Astrocyte (in vitro differentiated cells and primary cell): ENCODE measurements around the gene FAM110A. TPM values are rescaled to one million over a fixed set of nuclear protein-coding genes. Genes with fewer than 3 reads are reported as not detected.

Experiments used
- DNase-seq: peaks from one replicate; pipeline ENCODE4 v3.0.0-alpha.2; 2010; ENCODE audit warnings: low read depth
- FAIRE-seq: peaks from 2 replicates; lab custom pipeline; 2011; peaks lifted over from hg19 to GRCh38; lab: Jason Lieb, UNC
- H2AFZ ChIP-seq: 2 replicates; pipeline ENCODE4 v1.6.0; 2012; ENCODE audit warnings: low read depth, low read length, inconsistent platforms
- H3K27ac ChIP-seq: 2 replicates; pipeline ENCODE4 v1.5.1; 2011; ENCODE audit warnings: low read depth, low read length, inconsistent platforms
- H3K27me3 ChIP-seq: 2 replicates; pipeline ENCODE4 v1.6.0; 2011; ENCODE audit warnings: low read length, inconsistent platforms; ENCODE audit not compliant: insufficient read depth
- H3K36me3 ChIP-seq: 2 replicates; pipeline ENCODE4 v1.5.1; 2011; ENCODE audit warnings: low read length, inconsistent platforms; ENCODE audit not compliant: insufficient read depth
- H3K4me1 ChIP-seq: 2 replicates; pipeline ENCODE4 v1.5.1; 2011; ENCODE audit warnings: low read length, inconsistent platforms; ENCODE audit not compliant: insufficient read depth
- H3K4me2 ChIP-seq: 2 replicates; pipeline ENCODE4 v1.6.0; 2012; ENCODE audit warnings: low read length, inconsistent platforms
- H3K4me3 ChIP-seq: 2 replicates; pipeline ENCODE4 v1.5.1; 2011; ENCODE audit warnings: low read depth, mild to moderate bottlenecking, low read length, inconsistent platforms; ENCODE audit not compliant: insufficient read depth
- H3K79me2 ChIP-seq: 2 replicates; pipeline ENCODE4 v1.6.0; 2012; ENCODE audit warnings: mild to moderate bottlenecking, low read length, inconsistent platforms; ENCODE audit not compliant: insufficient read depth
- H3K9ac ChIP-seq: 2 replicates; pipeline ENCODE4 v1.6.0; 2012; ENCODE audit warnings: mild to moderate bottlenecking, low read length, inconsistent platforms
- H3K9me3 ChIP-seq: 2 replicates; pipeline ENCODE4 v1.5.1; 2012; ENCODE audit warnings: low read depth, mild to moderate bottlenecking, low read length, inconsistent platforms; ENCODE audit not compliant: insufficient read depth
- H4K20me1 ChIP-seq: 2 replicates; pipeline ENCODE4 v1.6.0; 2012; ENCODE audit warnings: low read length, inconsistent platforms; ENCODE audit not compliant: insufficient read depth
- H3K27ac Mint-ChIP-seq: one replicate; pipeline ENCODE4 v1.8.0; 2021; ENCODE audit warnings: mild to moderate bottlenecking, mixed read lengths; ENCODE audit not compliant: unreplicated experiment
- H3K27me3 Mint-ChIP-seq: one replicate; pipeline ENCODE4 v1.8.0; 2021; ENCODE audit warnings: low read depth, mixed read lengths; ENCODE audit not compliant: unreplicated experiment
- H3K36me3 Mint-ChIP-seq: one replicate; pipeline ENCODE4 v1.8.0; 2021; ENCODE audit warnings: low read depth, mixed read lengths; ENCODE audit not compliant: unreplicated experiment
- H3K4me1 Mint-ChIP-seq: one replicate; pipeline ENCODE4 v1.8.0; 2021; ENCODE audit warnings: low read depth, mixed read lengths; ENCODE audit not compliant: unreplicated experiment
- H3K4me3 Mint-ChIP-seq: one replicate; pipeline ENCODE4 v1.8.0; 2021; ENCODE audit warnings: mild to moderate bottlenecking, moderate library complexity, mixed read lengths; ENCODE audit not compliant: unreplicated experiment
- H3K9me3 Mint-ChIP-seq: one replicate; pipeline ENCODE4 v1.8.0; 2021; ENCODE audit warnings: mild to moderate bottlenecking, mixed read lengths; ENCODE audit not compliant: unreplicated experiment
- EZH2 ChIP-seq: IDR thresholded peaks from 2 replicates; pipeline ENCODE4 v1.6.1; 2012; ENCODE audit warnings: mild to moderate bottlenecking, low read length, inconsistent platforms; ENCODE audit not compliant: insufficient read depth
- total RNA-seq: library from RNA; stranded (reverse); gene quantifications from 2 replicates; pipeline ENCODE4 v1.2.1, GENCODE V29; 2021
- TF ChIP-seq, protein P1 (sequence below): IDR thresholded peaks from 2 replicates; pipeline ENCODE4 v1.5.1; 2011; ENCODE audit warnings: low read depth, mild to moderate bottlenecking, inconsistent platforms, low read length, moderate library complexity; ENCODE audit not compliant: insufficient read depth

Gene FAM110A
- total RNA-seq, 1 donor from 2014 or later, result 1.4 TPM

DNA sequence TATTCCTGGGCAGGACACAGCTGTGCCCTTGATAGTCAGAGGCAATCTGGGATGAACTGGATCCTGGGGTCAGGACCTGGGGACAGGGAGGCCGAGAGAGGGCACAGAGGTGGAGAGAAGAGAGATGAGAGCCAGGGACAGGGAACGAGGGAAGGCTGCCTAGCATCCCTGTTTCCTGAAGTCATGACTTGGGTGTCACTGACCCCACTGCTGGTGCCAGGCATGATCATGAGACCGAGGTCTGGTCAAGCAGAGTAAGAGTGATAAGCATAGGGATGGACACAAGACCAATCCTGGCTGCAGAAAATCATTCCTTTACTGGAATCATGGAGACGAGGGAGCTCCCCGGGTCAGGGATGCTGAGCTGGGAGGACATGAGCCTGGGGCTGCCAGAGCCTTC, 36.1 kb downstream of the FAM110A start:
- Mint-ChIP-seq H3K36me3 (no peaks in the 10 kb centered on the region), H3K9me3 (peaks cover 5% of the 10 kb centered on the region), H3K27me3 (peaks cover 64% of the 10 kb centered on the region), H3K4me1 (no peaks in the 10 kb centered on the region), H3K27ac (no peak overlapping the region), H3K4me3 (no peak overlapping the region)
- Histone ChIP-seq H3K79me2 (no peaks in the 10 kb centered on the region), H3K4me2 (no peak overlapping the region), H4K20me1 (no peaks in the 10 kb centered on the region), H3K27ac (no peak overlapping the region), H3K36me3 (no peaks in the 10 kb centered on the region), H3K9me3 (no peaks in the 10 kb centered on the region), H2AFZ (no peak overlapping the region), H3K9ac (no peak overlapping the region), H3K4me3 (no peak overlapping the region), H3K4me1 (no peaks in the 10 kb centered on the region), H3K27me3 (peaks cover 2% of the 10 kb centered on the region)
- DNase-seq, result no peak
- no peak for FAIRE-seq
- no peak for TF ChIP-seq EZH2
- TF ChIP-seq, protein P1, sequence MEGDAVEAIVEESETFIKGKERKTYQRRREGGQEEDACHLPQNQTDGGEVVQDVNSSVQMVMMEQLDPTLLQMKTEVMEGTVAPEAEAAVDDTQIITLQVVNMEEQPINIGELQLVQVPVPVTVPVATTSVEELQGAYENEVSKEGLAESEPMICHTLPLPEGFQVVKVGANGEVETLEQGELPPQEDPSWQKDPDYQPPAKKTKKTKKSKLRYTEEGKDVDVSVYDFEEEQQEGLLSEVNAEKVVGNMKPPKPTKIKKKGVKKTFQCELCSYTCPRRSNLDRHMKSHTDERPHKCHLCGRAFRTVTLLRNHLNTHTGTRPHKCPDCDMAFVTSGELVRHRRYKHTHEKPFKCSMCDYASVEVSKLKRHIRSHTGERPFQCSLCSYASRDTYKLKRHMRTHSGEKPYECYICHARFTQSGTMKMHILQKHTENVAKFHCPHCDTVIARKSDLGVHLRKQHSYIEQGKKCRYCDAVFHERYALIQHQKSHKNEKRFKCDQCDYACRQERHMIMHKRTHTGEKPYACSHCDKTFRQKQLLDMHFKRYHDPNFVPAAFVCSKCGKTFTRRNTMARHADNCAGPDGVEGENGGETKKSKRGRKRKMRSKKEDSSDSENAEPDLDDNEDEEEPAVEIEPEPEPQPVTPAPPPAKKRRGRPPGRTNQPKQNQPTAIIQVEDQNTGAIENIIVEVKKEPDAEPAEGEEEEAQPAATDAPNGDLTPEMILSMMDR, result no peak

DNA sequence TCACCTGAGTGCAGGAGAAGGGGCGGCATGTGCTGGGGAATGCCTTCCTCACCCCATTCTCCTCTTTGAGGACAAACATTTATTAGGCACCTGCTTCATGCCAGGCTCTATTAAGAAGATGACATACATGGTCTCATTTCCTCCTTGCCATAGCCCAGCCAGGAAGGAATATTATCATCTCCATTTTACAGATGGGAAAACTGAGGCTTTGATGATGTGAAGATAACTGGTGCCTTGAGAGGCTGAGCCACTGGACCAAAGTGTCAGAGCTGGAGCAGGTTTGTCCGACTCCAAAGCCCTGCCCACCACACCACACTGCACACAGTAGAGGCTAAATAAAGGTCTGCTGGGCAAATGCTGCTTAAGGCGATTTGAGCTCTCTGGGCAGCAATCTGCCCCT, 37.2 kb downstream of the FAM110A start:
- no peaks in the 10 kb centered on the region for H4K20me1 ChIP-seq
- H3K9ac ChIP-seq, result no peak overlapping the region
- peaks cover 63% of the 10 kb centered on the region for H3K27me3 Mint-ChIP-seq
- FAIRE-seq, result no peak
- H3K27ac Mint-ChIP-seq, result no peak overlapping the region
- peaks cover 2% of the 10 kb centered on the region for H3K27me3 ChIP-seq
- H3K4me3 Mint-ChIP-seq, result no peak overlapping the region
- no peaks in the 10 kb centered on the region for H3K4me1 ChIP-seq
- peaks cover 2% of the 10 kb centered on the region for H3K9me3 Mint-ChIP-seq
- no peaks in the 10 kb centered on the region for H3K79me2 ChIP-seq
- no peak overlapping the region for H2AFZ ChIP-seq
- TF ChIP-seq, protein P1, result no peak
- no peak for TF ChIP-seq EZH2
- H3K36me3 ChIP-seq, result no peaks in the 10 kb centered on the region
- H3K4me3 ChIP-seq, result no peak overlapping the region
- H3K36me3 Mint-ChIP-seq, result no peaks in the 10 kb centered on the region
- H3K4me2 ChIP-seq, result no peak overlapping the region
- no peak for DNase-seq
- H3K4me1 Mint-ChIP-seq, result no peaks in the 10 kb centered on the region
- H3K27ac ChIP-seq, result no peak overlapping the region
- H3K9me3 ChIP-seq, result no peaks in the 10 kb centered on the region

DNA sequence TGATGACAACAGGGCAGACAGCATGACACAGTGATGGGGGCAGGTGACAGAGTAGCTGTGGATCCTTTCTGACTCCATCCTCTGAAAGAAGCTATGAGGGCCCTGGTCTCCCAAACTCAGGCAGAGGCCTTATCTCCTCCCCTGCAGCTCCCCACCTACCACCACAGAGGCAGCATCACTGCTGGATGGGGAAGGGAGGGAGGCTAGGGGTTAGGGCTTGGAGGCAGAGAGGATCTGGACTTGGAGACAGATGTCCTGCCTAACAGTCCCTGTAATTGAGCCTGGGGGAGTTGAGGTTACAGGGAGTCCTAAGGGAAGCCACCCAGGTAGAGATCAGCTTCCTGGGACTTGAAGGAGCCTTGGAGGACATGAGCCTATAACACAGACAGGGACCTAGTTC, 37.9 kb downstream of the FAM110A start:
- Mint-ChIP-seq H3K9me3 (peaks cover 2% of the 10 kb centered on the region), H3K4me1 (no peaks in the 10 kb centered on the region), H3K27ac (no peak overlapping the region), H3K36me3 (no peaks in the 10 kb centered on the region), H3K4me3 (no peak overlapping the region), H3K27me3 (peaks cover 60% of the 10 kb centered on the region)
- no peak for FAIRE-seq
- no peak for TF ChIP-seq EZH2
- TF ChIP-seq, protein P1, result no peak
- Histone ChIP-seq H3K79me2 (no peaks in the 10 kb centered on the region), H4K20me1 (no peaks in the 10 kb centered on the region), H2AFZ (no peak overlapping the region), H3K27ac (no peak overlapping the region), H3K36me3 (no peaks in the 10 kb centered on the region), H3K4me3 (no peak overlapping the region), H3K4me2 (no peak overlapping the region), H3K9ac (no peak overlapping the region), H3K9me3 (no peaks in the 10 kb centered on the region), H3K4me1 (no peaks in the 10 kb centered on the region), H3K27me3 (peaks cover 2% of the 10 kb centered on the region)
- no peak for DNase-seq
